GM19043 (cell line): ENCODE data around the gene DPH1.

Experiments
- ATAC-seq: cut with Tn5 transposase; IDR thresholded peaks from one replicate; pipeline ENCODE4 v1.9.1; 2021; ENCODE audit warnings: low read depth; ENCODE audit not compliant: unreplicated experiment

Gene DPH1

DNA sequence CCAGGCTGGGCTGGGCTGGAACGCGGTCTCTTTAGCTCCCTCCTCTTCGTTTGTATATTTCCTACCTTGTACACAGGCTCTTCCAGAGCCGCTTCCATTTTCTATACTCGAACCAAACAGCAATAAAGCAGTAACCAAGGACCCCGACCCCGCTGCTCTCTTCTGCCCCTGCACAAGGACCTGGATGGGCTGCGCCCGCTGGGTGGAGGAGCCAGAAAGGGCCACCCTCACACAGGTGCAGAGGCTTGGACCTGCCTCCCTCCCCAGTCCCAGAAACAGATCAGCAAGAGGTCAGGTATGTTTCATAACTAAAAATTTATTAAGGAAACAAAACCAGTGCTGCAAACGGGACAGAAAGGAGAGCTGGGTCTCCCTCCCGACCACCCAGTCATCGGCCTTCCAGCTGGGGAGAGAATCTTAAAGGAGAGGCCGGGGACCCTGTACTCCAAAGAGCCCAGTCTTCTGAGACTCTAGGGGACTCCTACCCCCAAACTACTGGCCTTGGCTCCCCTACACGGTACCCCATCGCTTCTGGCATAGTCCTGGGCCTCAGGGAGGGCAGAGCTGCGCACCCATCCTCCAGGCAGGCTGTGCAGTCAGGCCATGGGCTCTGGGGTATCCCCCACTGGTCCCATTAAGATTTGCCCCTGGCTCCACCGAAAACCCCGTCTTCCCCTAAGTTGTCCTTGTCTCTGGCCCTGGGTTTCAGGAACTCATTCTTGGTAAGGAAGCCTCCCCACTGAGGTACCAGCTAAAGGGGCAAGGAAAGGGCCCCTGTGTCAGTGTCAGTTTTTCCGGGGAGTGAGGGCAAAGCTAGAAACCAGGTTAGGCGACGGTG, 29.8 kb downstream of the DPH1 start:
- ATAC-seq: no peak

DNA sequence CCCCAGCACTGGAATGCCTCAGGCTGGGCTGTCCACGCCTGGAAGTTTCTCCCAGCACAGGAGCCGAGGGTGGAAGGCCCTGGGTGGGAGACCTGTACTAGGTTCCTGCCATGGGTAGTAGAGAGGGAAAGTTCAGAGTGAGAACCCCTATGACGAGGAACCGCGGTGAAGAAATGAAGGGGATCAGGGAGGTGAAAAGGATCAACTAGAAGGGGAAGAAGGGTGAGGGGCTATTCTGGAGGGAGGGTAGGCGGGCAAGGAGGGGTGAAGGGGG, 30.4 kb downstream of the DPH1 start:
- no peak for ATAC-seq

GRCh38 chr17:2060681-2061440, 30.9 kb downstream of the DPH1 start:
- ATAC-seq: no peak

- no peak for ATAC-seq
These were observed 31.5 kb downstream of the DPH1 start for GRCh38 chr17:2061441-2061958.

DNA sequence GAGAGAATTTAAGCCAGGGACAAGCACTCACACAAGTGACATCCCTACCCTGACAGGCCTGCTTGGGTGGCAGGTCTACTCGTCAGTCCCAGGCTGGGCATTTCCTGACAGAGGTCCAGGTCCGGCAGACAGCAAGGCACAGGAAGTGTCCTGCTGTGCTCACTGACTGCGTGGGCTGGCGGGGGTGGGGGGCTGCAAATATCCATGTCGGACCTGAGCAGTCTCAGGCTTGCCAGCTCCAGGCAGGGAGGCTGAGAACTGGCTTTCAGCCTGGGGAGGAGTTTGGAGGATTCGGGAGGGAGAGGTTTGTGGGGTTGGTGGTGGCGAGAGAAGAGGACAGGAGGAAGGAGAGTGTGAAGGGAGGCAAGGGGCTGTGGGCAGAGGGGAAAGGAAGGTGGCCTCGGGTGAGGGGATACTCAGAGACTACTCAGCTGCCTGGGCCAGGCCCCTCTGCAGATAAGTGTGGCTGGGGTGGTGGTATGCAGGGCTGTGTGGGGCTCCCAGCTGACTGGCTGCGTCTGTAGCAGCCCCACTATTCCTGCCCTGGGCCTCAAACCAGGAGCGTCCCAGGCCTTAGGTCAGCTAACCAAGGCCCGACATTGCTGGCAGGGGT, 32.7 kb downstream of the DPH1 start:
- no peak for ATAC-seq

- no peak for ATAC-seq
These were observed 33.6 kb downstream of the DPH1 start for GRCh38 chr17:2063261-2064146.

- ATAC-seq: no peak
These were observed 34.2 kb downstream of the DPH1 start for GRCh38 chr17:2064147-2064489.

DNA sequence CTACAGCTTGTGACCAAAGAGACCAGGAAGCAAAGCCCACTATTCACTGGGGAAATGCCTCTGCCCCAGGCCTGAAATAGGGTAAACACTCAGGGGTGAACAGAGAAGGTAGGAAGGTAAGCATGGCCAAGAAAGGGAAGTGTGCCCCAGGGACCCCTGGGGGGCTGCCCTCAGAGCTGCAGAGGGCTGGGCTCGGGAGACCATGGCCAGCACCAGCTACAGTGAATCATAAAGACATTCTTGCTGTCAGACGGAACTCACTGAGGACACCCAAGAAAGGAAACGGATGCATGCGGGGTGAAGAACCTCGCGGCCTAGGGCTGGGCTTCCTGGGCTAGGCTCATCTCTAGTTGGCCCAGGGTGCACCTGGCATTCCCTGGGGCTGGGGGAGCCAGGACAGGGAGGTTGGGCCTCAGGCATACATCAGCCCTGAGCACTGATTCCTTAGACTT, 34.6 kb downstream of the DPH1 start:
- no peak for ATAC-seq

GRCh38 chr17:2064980-2065785, 35.2 kb downstream of the DPH1 start:
- no peak for ATAC-seq

- no peak for ATAC-seq
These were observed 36.0 kb downstream of the DPH1 start for GRCh38 chr17:2065949-2066400.

GRCh38 chr17:2067048-2067561, 37.2 kb downstream of the DPH1 start:
- ATAC-seq: no peak

GRCh38 chr17:2067608-2068024, 37.7 kb downstream of the DPH1 start:
- ATAC-seq: no peak

GRCh38 chr17:2068031-2068518, 38.1 kb downstream of the DPH1 start:
- ATAC-seq: no peak

GRCh38 chr17:2068519-2069051, 38.6 kb downstream of the DPH1 start:
- ATAC-seq: no peak

GRCh38 chr17:2070241-2071023, 40.5 kb downstream of the DPH1 start:
- peak; percentile 66 for ATAC-seq

GRCh38 chr17:2071024-2071385, 41.1 kb downstream of the DPH1 start:
- ATAC-seq: no peak

- no peak for ATAC-seq
These were observed 41.7 kb downstream of the DPH1 start for GRCh38 chr17:2071455-2072281.
